Measurements from ENCODE around the gene ADAMTSL3. TPM values are rescaled to one million over a fixed set of nuclear protein-coding genes. Genes with fewer than 3 reads are reported as not detected.
A peak's percentile ranks its signal among the peaks of the same experiment; 100 is the strongest.

ADAMTSL3 gene
- polyA plus RNA-seq, 10 donors, result 33.3 to 73.3 (median 52.2) TPM

DNA sequence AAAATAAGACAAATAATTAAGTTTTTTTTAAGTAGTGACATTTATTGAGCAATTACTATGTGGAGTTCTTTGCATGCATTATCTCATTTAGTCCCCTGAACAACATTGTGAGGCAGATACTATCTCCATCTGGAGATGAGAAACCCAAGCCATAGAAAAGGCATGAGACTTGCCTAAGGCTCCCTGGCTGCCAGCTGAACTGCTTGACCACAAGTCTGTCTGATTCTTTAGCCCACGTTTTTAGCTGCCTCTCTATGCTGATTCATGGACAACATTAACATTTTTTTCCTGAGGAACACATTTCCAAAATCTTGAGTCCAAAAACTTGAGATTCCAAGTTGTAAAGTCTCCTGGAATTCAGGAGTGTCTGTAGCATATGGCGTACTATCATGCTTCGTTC, 318.1 kb downstream of the ADAMTSL3 start:
- peak in 2 of 3 donors; percentile 10 to 45 for DNase-seq

DNA sequence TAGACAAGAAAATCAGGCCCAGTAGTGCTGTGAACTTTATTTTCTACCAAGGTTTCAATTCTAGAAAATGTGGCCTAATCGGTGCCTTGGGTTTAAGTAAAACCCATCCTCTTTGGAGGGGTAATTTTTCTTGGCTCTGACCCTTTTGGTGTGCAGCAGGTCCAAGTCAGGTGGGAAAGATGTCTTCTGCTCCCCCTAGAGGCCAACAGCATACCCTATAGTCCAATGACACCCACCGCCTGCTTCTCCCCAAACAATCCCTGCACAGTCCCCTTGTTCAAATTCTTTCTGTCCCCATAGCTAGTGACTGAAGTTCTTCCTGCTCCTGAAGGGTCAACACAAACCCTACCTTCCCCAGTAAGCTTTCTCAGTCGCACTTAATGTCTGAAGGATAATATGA, 319.9 kb downstream of the ADAMTSL3 start:
- DNase-seq, result no peak

DNA sequence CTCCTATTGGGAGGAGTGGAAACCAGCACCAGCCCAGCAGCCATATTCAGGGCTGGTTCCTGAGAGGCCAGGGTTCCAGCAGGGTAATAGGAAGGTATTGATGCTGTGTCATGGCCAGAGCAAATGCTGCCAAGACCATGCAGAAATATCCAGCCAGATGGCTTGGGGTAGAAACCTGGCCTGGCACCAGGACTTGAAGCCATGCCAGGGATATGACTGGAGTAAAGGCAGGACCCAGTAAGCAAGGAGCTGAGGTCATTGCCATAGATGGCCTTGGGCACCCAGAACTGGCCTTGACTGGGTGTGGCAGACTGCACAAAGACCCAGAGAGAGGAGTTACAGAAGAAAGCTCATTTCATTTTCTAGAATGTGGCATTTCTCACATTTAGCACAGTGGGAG, 324.1 kb downstream of the ADAMTSL3 start:
- no peak for DNase-seq

DNA sequence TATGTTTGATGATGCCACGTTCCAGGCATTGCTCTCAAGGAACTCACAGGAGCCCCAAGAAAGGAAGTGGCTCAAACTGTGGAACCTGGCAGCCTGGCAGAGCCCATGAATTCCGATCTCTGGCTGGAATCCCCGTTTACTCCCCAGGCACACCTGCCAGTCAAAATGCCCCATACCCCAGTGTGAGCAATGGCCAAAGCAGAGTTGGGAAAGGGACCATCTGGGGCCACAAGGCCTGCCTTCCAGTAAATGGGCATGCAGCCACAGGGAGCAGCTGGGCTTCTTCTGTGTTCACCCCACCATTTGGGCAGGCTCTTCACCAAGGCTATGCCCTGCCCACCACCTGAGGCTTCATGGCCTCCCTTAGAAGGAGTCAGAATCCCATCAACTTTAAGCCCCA, 324.7 kb downstream of the ADAMTSL3 start:
- DNase-seq, result no peak

DNA sequence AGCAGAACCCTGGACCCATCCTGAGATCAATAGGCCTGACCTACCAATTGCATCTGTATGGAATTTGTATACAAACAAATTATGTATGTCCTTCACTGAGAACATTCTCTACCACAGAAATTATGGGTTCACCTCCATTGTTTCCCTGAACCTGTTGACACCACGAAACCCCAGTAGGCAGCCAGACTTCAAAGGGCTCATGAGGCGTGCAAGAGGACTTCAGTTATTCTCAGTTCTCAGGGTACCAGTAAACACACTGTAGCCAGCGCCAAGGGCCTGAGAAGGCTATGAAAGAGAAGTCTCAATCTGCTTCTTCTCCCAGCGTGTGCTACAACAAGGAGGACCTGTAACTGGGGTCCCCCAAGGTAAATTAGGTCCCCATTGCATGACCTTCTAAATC, 326.7 kb downstream of the ADAMTSL3 start:
- no peak for DNase-seq

DNA sequence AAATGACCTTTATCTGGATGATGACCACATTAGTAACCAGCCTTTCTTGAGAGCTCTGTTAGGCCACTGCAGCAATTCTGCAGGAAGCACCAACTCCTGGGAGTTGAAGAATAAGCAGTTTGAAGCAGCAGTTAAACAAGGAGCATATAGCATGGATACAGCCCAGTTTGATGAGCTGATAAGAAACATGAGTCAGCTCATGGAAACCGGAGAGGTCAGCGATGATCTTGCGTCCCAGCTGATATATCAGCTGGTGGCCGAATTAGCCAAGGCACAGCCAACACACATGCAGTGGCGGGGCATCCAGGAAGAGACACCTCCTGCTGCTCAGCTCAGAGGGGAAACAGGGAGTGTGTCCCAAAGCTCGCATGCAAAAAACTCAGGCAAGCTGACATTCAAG, 328.8 kb downstream of the ADAMTSL3 start:
- DNase-seq, result no peak

DNA sequence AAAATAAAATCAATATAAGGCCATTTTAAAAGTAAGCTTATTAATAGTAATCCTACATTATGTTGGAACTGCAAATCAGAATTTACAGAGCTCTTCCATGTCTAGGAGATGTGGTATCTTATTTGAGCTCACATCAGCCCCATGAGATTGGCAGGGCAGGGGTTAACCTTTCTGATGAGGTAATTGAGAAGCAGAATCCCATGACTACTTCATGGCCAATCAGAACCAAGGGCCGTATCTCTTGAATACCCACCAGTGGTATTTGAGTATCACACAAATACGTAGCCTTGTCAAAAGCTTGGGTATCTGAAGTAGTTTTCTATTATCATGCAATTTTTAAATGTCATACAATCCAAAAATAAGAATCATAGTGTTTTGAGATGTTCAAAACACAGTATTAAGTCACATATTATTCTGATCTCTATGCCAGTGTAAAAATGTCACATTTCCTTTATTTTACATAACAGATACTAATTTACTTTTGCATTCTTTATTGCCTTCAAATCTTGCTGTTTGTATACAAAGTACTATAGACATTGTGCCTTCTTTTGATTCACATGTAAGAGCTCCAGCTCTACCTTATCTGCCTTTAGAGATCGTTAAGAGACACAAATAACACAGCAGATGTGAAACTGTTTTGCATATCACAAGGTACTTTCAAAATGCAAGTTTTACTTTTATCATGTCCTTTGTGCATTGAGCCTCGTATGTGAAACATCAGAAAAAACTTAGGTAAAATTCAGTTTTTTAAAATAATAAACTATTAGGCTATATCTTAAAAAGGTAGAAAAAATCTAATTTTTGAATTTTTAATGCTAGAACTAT, 329.9 kb downstream of the ADAMTSL3 start:
- DNase-seq, result no peak

DNA sequence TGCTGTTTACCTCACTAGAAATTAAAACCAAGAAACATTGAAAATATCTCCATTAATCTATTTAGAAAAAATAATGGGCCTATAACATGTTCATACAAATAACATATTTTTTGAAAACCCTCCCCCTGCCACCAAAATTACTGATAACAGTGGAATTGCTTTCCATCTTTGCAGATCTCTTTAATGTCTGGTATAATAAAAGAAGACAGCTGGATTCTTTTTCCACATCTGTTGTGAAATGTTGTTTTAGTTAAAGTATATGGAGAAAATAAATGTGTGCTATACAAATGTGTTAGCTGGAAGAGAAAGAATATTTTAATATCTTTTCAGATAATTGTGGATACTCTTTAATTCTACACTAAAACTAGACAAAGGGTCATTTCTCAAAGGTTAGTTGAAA, 330.7 kb downstream of the ADAMTSL3 start:
- DNase-seq, result no peak

DNA sequence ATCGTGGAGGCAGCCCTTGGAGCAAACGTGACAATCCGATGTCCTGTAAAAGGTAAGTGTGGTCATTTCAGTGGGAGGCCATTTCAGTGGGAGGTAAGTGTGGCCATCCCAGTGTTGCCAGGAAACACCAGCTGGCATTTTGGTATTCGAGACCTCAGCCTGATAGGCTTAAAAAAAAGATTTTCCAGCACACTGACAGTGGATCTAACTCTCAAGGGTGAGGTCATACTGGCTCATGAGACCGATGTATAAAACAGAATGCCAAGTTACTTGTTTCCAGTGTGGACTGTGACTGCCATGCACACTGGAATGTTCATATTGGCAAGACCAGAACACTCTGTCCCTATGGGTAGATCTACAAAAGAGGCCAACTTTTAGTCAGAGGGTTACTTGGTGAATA, 337.2 kb downstream of the ADAMTSL3 start:
- DNase-seq, result no peak

DNA sequence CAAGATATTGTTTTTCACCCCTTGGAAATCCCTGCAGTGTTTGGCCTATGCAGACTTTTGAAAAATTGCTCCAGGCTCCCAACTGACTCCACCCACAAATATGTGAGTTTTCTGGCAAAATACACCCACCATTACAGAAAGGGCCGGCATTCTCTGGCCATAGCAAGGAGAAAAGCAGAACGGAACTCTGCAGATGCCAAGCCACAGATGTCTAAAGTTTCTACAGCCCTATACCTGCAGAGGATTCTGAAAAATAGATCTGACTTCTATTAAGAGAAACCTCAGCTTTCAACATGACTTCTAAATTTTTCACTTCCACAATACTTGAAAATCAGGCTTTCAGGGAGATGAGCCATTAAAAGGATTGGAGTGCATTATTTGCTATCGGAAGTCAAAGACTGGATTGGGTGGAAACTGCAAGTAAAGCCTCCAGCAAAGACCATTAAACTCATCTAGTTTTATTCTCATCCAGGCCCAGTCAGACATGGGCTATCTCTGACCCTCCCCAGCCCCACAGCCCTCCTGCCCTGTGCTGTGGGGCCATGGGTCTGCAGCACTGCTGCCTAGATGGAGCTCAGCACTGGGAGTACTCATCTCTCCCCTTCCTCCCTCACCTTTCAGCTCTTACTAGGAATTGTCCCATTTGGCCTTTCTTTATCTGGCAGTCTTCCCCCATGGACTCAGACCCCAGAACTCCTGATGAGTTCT, 338.6 kb downstream of the ADAMTSL3 start:
- peak in 1 of 3 donors; percentile 48 for DNase-seq

DNA sequence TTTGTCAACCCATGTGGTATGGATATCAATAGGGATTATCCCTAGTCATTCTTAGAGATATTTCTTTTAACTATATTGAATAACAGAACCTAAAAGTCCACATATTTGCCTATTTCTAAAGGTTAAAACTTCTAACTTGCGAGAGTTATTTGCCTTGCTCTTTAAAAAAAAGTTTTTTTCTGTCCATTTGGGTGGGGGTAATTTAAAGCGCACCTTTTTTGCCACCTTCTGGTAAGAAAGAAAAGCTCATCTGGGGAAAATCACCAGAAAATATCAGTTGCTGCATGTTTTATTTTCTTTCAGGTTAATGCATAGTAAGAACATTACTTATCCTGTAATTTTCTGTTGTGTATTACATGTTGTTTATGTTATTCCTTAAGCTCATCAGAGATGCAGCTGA, 339.7 kb downstream of the ADAMTSL3 start:
- DNase-seq, result no peak

DNA sequence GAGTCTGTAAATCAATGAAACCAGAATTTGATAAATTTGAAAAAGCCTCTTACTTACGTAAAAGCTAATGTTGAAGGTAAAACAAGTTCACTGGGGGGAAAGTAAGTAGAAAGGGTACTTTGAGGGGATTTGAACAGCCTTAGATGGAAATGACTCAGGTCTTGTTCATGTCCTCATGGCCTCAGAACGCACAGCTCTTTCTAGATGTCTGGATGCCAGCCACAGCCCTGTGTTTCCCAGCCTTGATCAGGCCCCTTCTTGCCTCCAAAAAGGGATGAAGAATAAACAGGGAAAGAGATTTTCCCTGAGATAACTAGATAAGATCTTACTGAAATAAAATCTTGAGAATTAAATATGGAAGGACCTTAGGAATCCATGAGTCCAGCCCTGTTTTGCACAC, 344.6 kb downstream of the ADAMTSL3 start:
- no peak for DNase-seq

DNA sequence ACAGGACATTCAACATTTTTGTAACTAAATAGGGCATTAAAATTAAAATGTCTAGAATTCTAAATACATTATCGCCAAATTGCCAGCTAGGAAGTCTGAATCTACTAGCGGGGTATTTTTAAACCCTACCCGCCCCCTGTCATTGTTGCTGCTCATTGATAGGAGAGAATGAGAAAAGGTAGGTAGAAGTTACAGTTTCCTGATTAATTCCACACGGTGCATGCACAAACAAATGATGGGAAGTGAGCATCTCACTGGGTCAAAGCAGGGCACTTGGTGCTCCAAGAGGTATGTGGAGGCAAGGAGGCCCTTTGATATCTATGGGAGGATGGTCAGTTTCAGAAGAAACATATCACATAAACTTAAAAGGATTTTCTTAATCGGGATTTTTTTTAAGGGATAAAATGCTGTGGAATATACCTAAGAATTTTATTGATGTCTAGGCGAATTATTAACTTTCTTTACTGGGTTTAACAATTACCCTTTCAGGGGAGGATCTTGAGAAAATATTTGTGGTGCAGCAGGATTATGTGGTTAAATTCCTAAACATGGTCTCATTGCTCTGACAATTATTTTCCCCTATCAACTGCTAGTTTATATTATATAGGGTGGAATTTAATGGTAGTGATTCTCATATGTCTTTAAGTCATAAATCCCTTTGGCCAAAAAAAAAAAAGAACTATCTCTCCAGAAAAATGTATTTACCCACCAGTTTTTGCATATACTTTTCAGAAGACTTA, 345.6 kb downstream of the ADAMTSL3 start:
- DNase-seq, result peak in 1 of 3 donors; percentile 55

DNA sequence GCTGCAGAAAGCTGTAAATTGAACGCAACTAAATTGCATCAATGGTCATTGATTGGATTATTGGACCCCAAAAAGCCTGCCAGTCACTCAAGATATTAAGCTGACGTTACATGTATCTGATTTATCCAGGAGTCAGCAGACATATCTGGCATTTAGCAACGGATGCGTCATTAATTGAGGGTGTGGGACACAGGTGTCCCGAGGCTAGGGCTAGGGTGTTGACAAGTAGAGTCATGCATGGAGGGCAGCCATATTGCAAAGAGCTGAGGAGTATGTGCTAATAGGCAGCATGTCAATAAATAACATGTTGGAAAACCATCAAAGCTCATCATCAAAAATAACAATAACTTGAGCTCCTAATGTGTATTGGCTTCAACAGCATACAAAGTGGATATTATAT, 347.1 kb downstream of the ADAMTSL3 start:
- DNase-seq, result no peak

DNA sequence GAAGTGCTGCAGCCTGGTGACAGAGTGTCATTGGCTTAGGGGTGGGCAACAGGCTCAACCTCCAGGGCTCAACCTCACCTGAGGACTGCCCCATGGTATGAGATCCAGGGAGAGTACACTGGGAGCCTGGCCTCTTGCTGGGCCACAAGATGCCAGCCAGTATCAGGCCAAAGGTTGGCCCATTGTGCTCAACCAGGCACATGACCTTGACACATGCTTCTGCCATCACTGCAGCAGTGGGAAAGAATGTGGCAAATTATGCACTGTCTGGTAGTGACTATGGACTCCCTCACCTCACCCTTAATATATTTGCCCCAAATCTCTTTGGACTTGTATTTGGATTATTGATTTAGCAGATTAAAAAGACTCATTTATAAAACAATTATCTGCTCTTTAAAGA, 347.7 kb downstream of the ADAMTSL3 start:
- DNase-seq, result no peak

DNA sequence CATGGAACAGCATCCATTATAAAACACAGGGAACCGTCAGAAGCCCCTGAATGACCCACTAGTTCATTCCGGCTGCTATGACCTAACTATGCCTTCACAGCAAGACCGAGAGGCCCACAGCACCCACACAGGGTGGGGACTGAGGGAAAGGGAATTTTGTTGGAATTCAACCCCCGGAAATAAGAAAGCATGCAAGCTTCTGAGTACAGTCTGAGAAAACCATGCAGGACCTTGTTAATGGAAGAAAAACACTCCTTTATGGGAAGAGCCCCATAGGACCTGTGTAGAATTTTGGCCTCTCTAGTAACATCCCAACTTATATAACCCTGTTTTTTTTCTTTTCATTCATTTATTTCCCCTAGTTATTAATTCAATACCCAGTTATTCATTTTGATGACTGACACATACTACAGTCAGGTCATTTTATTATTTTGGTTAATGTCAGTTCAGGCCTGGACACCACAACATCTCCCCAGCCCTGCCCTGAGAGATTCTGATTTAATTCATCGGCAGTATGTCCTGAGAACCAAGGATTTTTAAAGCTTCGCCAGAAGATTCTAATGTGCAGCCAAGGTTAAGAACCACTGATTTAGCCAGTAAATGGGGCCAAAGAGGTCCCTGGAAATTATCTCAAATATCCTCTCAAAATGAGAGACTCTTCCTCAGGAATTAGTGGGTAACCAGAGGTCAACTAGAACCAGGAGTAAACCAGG, 350.0 kb downstream of the ADAMTSL3 start:
- DNase-seq, result peak in 1 of 3 donors; percentile 55

DNA sequence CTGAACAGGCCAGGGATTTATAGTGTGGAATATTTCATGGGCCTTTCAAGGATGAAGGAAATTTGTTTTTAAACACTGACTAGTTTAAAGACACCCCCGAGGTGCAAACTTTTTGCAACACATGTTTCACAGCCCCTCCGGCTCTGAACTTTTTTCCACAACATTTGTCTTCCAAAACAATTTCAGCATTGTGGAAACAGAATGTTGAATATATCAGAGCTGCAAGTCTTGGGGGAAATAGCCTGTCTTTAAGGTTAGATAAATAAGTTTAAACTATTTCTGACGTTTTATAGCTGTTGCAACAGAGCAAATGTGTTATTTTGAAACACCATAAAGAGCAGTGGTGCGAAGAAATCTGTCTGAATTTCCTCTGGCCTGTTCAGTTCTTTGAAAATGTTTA, 352.5 kb downstream of the ADAMTSL3 start:
- DNase-seq, result peak; percentile 73 to 88 (median 73)

DNA sequence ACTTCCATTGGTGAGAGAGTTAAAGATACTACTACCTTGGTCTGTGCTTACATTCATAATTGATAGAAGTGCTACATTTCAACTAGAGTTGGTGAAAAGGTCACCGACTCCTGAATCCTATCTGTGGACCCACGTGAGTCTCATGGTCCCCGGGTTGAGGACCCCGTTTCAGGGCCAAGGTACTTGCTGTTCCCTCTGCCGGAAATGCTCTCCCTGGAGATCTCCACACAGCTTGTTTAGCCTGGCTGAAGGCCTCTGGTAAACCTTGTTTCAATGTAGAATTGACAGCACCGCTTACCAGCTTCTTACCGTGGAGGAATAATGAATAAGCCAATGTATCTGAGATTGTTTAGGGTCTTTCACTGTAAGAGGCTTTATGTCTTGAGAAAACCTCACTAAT, 355.7 kb downstream of the ADAMTSL3 start:
- DNase-seq, result no peak

DNA sequence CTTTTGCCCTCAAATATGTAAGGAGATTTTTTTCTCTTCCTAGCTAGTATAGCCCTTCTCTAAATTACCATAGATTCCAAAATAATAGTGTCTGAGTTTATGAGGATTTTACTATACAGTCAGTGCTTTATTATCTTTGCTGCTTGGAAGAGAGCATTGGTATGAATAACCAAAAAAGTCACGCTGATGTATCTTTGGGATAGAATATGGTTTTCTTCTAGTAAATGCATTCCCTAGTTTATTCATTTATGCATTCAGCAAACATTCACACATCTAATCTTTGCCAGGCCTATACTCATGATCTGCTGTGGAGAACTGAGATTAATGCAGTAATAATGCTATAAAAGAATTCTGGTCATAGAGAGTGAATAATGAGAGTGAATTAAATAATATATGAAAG, 356.3 kb downstream of the ADAMTSL3 start:
- peak in 2 of 3 donors; percentile 12 to 61 for DNase-seq

DNA sequence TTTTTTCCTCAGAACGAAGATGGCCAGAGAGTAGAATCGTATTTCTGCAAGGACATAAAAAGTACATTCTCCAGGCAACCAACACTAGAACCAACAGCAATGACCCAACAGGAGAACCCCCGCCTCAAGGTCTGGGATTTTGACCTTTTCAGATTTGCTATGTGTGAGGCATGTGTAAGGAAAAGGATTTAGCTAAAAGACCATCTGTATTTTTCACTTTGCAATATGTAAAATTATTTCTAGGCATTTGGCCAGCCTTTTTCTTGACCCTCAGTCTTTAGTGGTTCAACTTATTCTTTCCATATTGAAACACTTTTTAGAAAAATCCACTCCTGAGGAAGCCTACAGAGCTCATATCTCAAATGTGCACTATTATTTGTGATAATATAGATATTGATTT, 362.4 kb downstream of the ADAMTSL3 start:
- DNase-seq, result peak in 2 of 3 donors; percentile 24 to 72

DNA sequence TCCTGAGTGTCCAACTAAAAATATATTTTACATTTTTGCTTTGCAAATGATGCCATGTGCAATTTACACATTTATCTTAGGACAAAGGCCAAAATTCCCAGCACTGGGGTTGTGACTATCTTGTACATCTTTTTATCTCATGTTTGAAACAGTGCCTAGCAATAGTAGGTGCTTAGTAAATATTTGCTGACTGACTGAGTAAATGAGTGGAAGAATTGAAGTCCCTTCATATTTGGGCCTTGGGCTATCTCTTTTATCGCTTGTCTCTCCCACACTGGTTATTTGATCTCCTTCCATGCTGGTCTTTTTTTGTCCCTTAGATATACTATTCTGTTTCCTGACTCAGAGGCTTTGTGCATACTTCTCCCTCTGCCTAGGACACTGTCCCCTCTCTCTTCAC, 368.6 kb downstream of the ADAMTSL3 start:
- no peak for DNase-seq

DNA sequence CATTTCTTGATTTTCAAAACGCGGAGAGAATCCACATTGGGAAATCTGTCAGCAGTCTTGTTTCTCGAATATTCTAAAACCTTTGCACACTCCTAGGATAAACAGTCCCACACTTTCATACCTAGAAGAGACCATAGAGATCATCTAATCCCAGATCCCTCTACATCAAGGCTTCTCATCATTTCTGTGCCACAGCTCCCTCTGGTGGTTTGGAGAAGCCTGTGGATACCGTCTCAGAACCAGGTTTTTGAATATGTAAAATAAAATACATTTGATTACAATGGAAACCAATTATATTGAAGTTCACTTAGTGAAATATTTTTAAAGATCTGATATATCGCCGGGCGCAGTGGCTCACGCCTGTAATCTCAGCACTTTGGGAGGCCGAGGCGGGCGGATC, 369.7 kb downstream of the ADAMTSL3 start:
- DNase-seq, result no peak
